ENCODE results near the gene SIRPG. TPM values are rescaled to one million over a fixed set of nuclear protein-coding genes. Genes with fewer than 3 reads are reported as not detected.

SIRPG gene
- total and polyA plus RNA-seq, 2 of the 13 experiments (the other 11 are each of a cell fraction or from before 2014, with no cell fraction given): not detected

DNA sequence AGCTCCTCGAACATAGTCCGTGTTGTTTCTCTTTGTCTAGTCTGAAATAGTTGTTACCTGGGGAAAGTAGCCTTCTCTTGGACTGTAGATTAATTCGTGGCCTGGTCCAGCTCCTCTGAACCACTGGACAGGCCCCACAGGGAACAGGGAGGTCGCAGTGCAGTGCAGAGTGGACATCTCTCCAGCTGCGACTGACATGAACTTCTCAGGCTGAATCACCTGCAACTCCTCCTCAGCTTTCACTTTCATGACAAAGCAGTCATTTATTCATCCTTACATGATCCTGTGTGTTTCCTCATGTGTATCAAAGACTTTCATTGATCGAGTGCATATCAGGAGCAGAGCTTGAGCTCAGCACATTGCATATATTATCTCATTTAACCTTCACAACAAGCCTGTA, 19.1 kb upstream of the SIRPG start (continued):
- TF ChIP-seq, protein P1, sequence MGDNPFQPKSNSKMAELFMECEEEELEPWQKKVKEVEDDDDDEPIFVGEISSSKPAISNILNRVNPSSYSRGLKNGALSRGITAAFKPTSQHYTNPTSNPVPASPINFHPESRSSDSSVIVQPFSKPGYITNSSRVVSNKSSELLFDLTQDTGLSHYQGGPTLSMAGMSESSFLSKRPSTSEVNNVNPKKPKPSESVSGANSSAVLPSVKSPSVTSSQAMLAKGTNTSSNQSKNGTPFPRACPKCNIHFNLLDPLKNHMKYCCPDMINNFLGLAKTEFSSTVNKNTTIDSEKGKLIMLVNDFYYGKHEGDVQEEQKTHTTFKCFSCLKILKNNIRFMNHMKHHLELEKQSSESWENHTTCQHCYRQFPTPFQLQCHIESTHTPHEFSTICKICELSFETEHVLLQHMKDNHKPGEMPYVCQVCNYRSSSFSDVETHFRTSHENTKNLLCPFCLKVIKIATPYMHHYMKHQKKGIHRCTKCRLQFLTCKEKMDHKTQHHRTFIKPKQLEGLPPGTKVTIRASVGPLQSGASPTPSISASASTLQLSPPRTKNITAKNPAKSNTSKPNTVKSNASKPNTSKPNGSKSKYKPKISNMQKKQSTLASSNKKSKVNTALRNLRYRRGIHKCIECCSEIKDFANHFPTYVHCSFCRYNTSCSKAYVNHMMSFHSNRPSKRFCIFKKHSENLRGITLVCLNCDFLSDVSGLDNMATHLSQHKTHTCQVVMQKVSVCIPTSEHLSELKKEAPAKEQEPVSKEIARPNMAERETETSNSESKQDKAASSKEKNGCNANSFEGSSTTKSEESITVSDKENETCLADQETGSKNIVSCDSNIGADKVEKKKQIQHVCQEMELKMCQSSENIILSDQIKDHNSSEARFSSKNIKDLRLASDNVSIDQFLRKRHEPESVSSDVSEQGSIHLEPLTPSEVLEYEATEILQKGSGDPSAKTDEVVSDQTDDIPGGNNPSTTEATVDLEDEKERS (CRISPR knock-in tag; IDR thresholded peaks at IDR 0.05): no peak
- TF ChIP-seq ZNF709 (CRISPR knock-in tag; IDR thresholded peaks at IDR 0.05) (no peak), ZNF143 (CRISPR knock-in tag; IDR thresholded peaks at IDR 0.05) (no peak)
- TF ChIP-seq, protein P2, sequence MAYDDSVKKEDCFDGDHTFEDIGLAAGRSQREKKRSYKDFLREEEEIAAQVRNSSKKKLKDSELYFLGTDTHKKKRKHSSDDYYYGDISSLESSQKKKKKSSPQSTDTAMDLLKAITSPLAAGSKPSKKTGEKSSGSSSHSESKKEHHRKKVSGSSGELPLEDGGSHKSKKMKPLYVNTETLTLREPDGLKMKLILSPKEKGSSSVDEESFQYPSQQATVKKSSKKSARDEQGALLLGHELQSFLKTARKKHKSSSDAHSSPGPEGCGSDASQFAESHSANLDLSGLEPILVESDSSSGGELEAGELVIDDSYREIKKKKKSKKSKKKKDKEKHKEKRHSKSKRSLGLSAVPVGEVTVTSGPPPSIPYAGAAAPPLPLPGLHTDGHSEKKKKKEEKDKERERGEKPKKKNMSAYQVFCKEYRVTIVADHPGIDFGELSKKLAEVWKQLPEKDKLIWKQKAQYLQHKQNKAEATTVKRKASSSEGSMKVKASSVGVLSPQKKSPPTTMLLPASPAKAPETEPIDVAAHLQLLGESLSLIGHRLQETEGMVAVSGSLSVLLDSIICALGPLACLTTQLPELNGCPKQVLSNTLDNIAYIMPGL (CRISPR knock-in tag; IDR thresholded peaks at IDR 0.05; ENCODE audit: borderline replicate concordance in 1 of 2, low read depth in 1 of 2): no peak

DNA sequence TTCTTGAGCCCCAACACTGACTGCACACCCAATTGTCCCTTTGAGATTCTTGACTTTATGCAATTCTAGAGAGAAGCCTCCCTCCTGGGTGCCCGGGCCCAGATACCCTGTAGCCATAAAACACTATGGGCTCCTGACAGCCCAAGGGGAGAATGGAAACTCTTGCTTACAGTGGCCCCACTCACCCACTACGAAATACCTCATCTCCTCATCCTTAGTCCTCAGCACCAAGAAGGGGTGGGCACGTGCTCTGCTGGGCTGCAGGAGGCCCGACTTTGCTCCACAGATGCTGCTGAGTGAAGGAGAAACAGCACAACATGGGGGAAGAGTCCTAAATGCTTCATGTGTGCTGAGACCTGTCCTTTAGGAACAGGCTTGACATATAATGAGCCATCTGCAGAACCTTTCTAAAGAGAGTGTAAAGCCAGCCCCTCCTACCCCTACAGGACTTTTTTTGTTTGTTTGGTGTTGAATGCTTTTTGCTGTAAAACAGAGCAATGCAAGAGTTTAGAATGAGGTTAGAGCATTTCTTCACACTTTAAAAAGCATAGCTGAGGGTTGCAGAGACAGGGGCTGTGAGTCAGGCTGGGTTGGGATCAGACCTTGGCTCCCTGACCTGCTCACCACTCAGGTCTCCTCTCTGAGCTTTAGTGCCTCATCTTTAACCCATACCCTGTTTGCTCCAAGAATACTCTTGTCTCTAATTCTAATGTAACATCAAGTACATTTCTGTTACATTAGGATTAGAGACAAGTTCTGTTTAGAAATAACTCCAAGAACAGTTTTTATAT, 17.6 kb upstream of the SIRPG start:
- H3K4me3 ChIP-seq (replicated peaks in 1 of 3; ENCODE audit: insufficient read depth in 1 of 3, low read depth in 2 of 3, low read length in 3 of 3): no peak overlapping the region
- no peak overlapping the region for H2AFZ ChIP-seq (ENCODE audit: low read length)
- FAIRE-seq (no peak), DNase-seq (ENCODE audit: low spot score) (no peak), ATAC-seq (no peak)
- H3K4me1 ChIP-seq (ENCODE audit: insufficient read depth, low read length): no peaks in the 10 kb centered on the region
- no peaks in the 10 kb centered on the region for H3K9me3 ChIP-seq (ENCODE audit: low read length)
- intact Hi-C loops (cut with micrococcal nuclease; ENCODE audit: unreplicated experiment) (no loop called here), in situ Hi-C loops (cut with HindIII; ENCODE audit: extremely low pct_ligation_motif_present, low pct_unique_long_range_greater_than_20kb) (no loop called here)
- no peak overlapping the region for H3K27ac ChIP-seq (ENCODE audit: extremely low read length, insufficient read depth, low read length)
- H3K79me2 ChIP-seq (ENCODE audit: insufficient read depth, low read length): no peaks in the 10 kb centered on the region
- H3K9ac ChIP-seq (ENCODE audit: insufficient read depth, low read depth, low read length): no peak overlapping the region
- no TSS peak for BruUV-seq (replicated peaks)
- H3K4me2 ChIP-seq (ENCODE audit: low read depth, low read length): no peak overlapping the region
- H3K27me3 ChIP-seq (ENCODE audit: control insufficient read depth in 1 of 2, insufficient read depth in 2 of 2, low read length in 2 of 2): peaks cover 0 to 18% of the 10 kb centered on the region in 2 experiments; a peak in 1 of 5 replicates
- no peaks in the 10 kb centered on the region for H4K20me1 ChIP-seq (ENCODE audit: insufficient read depth, low read length)
- CTCF ChIA-PET (ENCODE audit: low intra/inter-chr PET ratio, low total read pairs): no interaction called here
- POLR2A ChIA-PET: no interaction called here
- WGBS (ENCODE audit: low lambda C conversion rate): 0% methylated on average over 4 of the region's 4 CpGs
- H3K36me3 ChIP-seq (replicated peaks in 1 of 2; ENCODE audit: control insufficient read depth in 1 of 2, insufficient read depth in 2 of 2, low read length in 2 of 2): no peaks in the 10 kb centered on the region
- TF ChIP-seq, protein P3, sequence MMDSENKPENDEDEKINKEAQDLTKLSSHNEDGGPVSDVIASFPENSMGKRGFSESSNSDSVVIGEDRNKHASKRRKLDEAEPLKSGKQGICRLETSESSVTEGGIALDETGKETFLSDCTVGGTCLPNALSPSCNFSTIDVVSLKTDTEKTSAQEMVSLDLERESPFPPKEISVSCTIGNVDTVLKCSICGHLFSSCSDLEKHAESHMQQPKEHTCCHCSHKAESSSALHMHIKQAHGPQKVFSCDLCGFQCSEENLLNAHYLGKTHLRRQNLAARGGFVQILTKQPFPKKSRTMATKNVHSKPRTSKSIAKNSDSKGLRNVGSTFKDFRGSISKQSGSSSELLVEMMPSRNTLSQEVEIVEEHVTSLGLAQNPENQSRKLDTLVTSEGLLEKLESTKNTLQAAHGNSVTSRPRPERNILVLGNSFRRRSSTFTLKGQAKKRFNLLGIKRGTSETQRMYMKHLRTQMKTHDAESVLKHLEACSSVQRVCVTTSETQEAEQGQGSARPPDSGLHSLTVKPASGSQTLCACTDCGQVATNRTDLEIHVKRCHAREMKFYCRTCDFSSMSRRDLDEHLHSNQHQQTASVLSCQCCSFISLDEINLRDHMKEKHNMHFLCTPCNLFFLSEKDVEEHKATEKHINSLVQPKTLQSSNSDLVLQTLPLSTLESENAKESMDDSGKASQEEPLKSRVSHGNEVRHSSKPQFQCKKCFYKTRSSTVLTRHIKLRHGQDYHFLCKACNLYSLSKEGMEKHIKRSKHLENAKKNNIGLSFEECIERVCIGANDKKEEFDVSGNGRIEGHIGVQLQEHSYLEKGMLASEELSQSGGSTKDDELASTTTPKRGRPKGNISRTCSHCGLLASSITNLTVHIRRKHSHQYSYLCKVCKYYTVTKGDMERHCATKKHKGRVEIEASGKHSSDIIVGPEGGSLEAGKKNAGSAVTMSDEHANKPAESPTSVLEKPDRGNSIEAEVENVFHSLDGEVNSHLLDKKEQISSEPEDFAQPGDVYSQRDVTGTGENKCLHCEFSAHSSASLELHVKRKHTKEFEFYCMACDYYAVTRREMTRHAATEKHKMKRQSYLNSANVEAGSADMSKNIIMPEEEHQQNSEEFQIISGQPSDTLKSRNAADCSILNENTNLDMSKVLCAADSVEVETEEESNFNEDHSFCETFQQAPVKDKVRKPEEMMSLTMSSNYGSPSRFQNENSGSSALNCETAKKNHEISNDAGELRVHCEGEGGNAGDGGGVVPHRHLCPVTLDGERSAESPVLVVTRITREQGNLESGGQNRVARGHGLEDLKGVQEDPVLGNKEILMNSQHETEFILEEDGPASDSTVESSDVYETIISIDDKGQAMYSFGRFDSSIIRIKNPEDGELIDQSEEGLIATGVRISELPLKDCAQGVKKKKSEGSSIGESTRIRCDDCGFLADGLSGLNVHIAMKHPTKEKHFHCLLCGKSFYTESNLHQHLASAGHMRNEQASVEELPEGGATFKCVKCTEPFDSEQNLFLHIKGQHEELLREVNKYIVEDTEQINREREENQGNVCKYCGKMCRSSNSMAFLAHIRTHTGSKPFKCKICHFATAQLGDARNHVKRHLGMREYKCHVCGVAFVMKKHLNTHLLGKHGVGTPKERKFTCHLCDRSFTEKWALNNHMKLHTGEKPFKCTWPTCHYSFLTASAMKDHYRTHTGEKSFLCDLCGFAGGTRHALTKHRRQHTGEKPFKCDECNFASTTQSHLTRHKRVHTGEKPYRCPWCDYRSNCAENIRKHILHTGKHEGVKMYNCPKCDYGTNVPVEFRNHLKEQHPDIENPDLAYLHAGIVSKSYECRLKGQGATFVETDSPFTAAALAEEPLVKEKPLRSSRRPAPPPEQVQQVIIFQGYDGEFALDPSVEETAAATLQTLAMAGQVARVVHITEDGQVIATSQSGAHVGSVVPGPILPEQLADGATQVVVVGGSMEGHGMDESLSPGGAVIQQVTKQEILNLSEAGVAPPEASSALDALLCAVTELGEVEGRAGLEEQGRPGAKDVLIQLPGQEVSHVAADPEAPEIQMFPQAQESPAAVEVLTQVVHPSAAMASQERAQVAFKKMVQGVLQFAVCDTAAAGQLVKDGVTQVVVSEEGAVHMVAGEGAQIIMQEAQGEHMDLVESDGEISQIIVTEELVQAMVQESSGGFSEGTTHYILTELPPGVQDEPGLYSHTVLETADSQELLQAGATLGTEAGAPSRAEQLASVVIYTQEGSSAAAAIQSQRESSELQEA (CRISPR knock-in tag; IDR thresholded peaks at IDR 0.05; ENCODE audit: not compliant biosample characterization): no peak
- no peak for TF ChIP-seq ZNF33A (CRISPR knock-in tag; IDR thresholded peaks at IDR 0.05; ENCODE audit: borderline replicate concordance)
- no peak for TF ChIP-seq TAF1 (CRISPR knock-in tag; IDR thresholded peaks at IDR 0.05)
